Mesendoderm (in vitro differentiated cells): Measurements from ENCODE around the gene LRP3.
"Not testable (repeated sequence)": the region's sequence is repeated elsewhere in the genome, so short reads cannot be mapped to it uniquely, and the experiment has no call there.

Experiments used
- DNase-seq: peaks from one replicate; pipeline ENCODE4 v3.0.0; 2013
- H2AK5ac ChIP-seq: 2 replicates; pipeline ENCODE4 v1.6.1; 2013; ENCODE audit warnings: low read length, inconsistent platforms
- H2BK120ac ChIP-seq: 2 replicates; pipeline ENCODE4 v1.6.1; 2013; ENCODE audit warnings: low read depth, mild to moderate bottlenecking, low read length, moderate library complexity, mixed read lengths
- H2BK15ac ChIP-seq: replicated peaks from 2 replicates; pipeline ENCODE4 v1.6.1; 2013; ENCODE audit warnings: low read depth, mild to moderate bottlenecking, moderate library complexity
- H2BK5ac ChIP-seq: 2 replicates; pipeline ENCODE4 v1.6.1; 2013; ENCODE audit warnings: low read length, inconsistent platforms
- H3K18ac ChIP-seq: 2 replicates; pipeline ENCODE4 v1.6.1; 2013; ENCODE audit warnings: mild to moderate bottlenecking, low read length, mixed read lengths
- H3K23ac ChIP-seq: one replicate; pipeline ENCODE4 v1.6.1; 2013; ENCODE audit warnings: low read length
- H3K27ac ChIP-seq: 2 replicates; pipeline ENCODE4 v1.5.1; 2013; ENCODE audit warnings: low read depth, mild to moderate bottlenecking, inconsistent platforms, low read length, moderate library complexity
- H3K27me3 ChIP-seq: 2 replicates; pipeline ENCODE4 v1.6.1; 2013; ENCODE audit warnings: low read length, control low read depth, mild to moderate bottlenecking, inconsistent platforms; ENCODE audit not compliant: insufficient read depth, poor library complexity
- H3K36me3 ChIP-seq: 2 replicates; pipeline ENCODE4 v1.6.1; 2013; ENCODE audit warnings: low read length, inconsistent platforms; ENCODE audit not compliant: control insufficient read depth, insufficient read depth
- H3K4ac ChIP-seq: one replicate; pipeline ENCODE4 v1.6.1; 2013; ENCODE audit warnings: low read depth, mild to moderate bottlenecking, low read length, moderate library complexity
- H3K4me1 ChIP-seq: 2 replicates; pipeline ENCODE4 v1.6.1; 2013; ENCODE audit warnings: low read depth, low read length, inconsistent platforms; ENCODE audit not compliant: control insufficient read depth
- H3K4me2 ChIP-seq: 2 replicates; pipeline ENCODE4 v1.6.1; 2013; ENCODE audit warnings: low read length
- H3K4me3 ChIP-seq: 2 replicates; pipeline ENCODE4 v1.5.1; 2013; ENCODE audit warnings: mild to moderate bottlenecking, low read length
- H3K56ac ChIP-seq: one replicate; pipeline ENCODE4 v1.6.1; 2013; ENCODE audit warnings: low read length
- H3K79me1 ChIP-seq: 2 replicates; pipeline ENCODE4 v1.6.1; 2013; ENCODE audit warnings: low read length, inconsistent platforms
- H3K79me2 ChIP-seq: 2 replicates; pipeline ENCODE4 v1.6.1; 2013; ENCODE audit warnings: mild to moderate bottlenecking, low read length; ENCODE audit not compliant: control insufficient read depth, insufficient read depth
- H3K9ac ChIP-seq: 2 replicates; pipeline ENCODE4 v1.6.1; 2013; ENCODE audit warnings: low read length, inconsistent platforms
- H4K5ac ChIP-seq: one replicate; pipeline ENCODE4 v1.6.1; 2013; ENCODE audit warnings: low read length
- H4K8ac ChIP-seq: one replicate; pipeline ENCODE4 v1.6.1; 2013; ENCODE audit warnings: low read depth, mild to moderate bottlenecking, control low read depth, low read length, moderate library complexity
- WGBS: extraction: QIAGEN DNeasy Blood & Tissue Kit; methylation state at CpG from one replicate; pipeline ENCODE4 v1.1.7; 2013; ENCODE audit warnings: low lambda C conversion rate, missing lambda C conversion rate; ENCODE audit not compliant: insufficient coverage; ENCODE audit errors: extremely low coverage; 5-methylcytosine and 5-hydroxymethylcytosine counted together

LRP3 gene

GRCh38 chr19:33161201-33161600 lies 32.9 kb upstream of the LRP3 start:
- no CpG with 5 or more reads among the region's 4 CpGs for WGBS
- no peak overlapping the region for H2BK120ac ChIP-seq
- H2BK15ac ChIP-seq, result no peak overlapping the region
- H4K5ac ChIP-seq, result no peak overlapping the region
- H3K23ac ChIP-seq, result no peak overlapping the region
- no peak for DNase-seq
- no peaks in the 10 kb centered on the region for H3K79me2 ChIP-seq
- H4K8ac ChIP-seq, result no peak overlapping the region
- no peak overlapping the region for H3K4me3 ChIP-seq
- no peak overlapping the region for H3K9ac ChIP-seq
- H3K4me2 ChIP-seq, result no peak overlapping the region
- H3K4ac ChIP-seq, result no peak overlapping the region
- no peaks in the 10 kb centered on the region for H3K27me3 ChIP-seq
- no peak overlapping the region for H3K56ac ChIP-seq
- no peaks in the 10 kb centered on the region for H3K4me1 ChIP-seq
- H3K27ac ChIP-seq, result no peak overlapping the region
- no peak overlapping the region for H2BK5ac ChIP-seq
- H2AK5ac ChIP-seq, result no peak overlapping the region
- H3K36me3 ChIP-seq, result no peaks in the 10 kb centered on the region
- no peak overlapping the region for H3K18ac ChIP-seq
- H3K79me1 ChIP-seq, result no peaks in the 10 kb centered on the region

DNA sequence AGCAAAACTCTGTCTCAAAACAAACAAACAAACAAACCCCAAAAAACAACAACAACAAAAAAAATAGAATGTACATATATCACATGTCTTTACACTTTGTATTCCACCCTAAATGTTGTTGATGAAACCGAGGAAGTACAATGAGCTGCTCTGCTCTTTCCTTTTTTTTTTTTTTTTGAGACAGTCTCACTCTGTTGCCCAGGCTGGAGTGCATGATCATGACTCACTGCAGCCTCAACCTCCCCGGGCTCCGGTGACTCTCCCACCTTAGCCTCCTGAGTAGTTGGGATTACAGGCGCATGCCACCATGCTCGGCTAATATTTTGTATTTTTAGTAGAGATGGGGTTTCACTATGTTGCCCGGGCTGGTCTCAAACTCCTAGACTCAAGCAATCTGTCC lies 30.6 kb upstream of the LRP3 start:
- Histone ChIP-seq H3K36me3 (no peaks in the 10 kb centered on the region), H3K79me2 (no peaks in the 10 kb centered on the region), H3K18ac (no peak overlapping the region), H3K23ac (no peak overlapping the region), H3K4me1 (no peaks in the 10 kb centered on the region), H4K8ac (no peak overlapping the region), H3K9ac (no peak overlapping the region), H3K4me2 (no peak overlapping the region), H3K4ac (no peak overlapping the region), H3K27ac (no peak overlapping the region), H4K5ac (no peak overlapping the region), H3K4me3 (no peak overlapping the region), H2BK5ac (no peak overlapping the region), H2BK120ac (no peak overlapping the region), H3K27me3 (no peaks in the 10 kb centered on the region), H3K79me1 (no peaks in the 10 kb centered on the region), H3K56ac (no peak overlapping the region), H2AK5ac (no peak overlapping the region), H2BK15ac (no peak overlapping the region)
- DNase-seq, result no peak
- no CpG with 5 or more reads among the region's 6 CpGs for WGBS

- H3K79me2 ChIP-seq, H2BK120ac ChIP-seq, H3K27me3 ChIP-seq, H3K4me3 ChIP-seq, H2AK5ac ChIP-seq, H2BK15ac ChIP-seq, H3K36me3 ChIP-seq, H3K79me1 ChIP-seq, DNase-seq, H4K5ac ChIP-seq, H3K4me1 ChIP-seq, H3K9ac ChIP-seq, H3K4me2 ChIP-seq, H4K8ac ChIP-seq, H3K18ac ChIP-seq, H3K56ac ChIP-seq, H3K23ac ChIP-seq, H3K27ac ChIP-seq, H2BK5ac ChIP-seq, H3K4ac ChIP-seq: not testable (repeated sequence)
- WGBS, result no CpG with 5 or more reads among the region's 6 CpGs
These were observed 28.1 kb upstream of the LRP3 start for GRCh38 chr19:33166037-33166436.

- Histone ChIP-seq H3K56ac (no peak overlapping the region), H3K4me2 (no peak overlapping the region), H3K23ac (no peak overlapping the region), H2BK120ac (no peak overlapping the region), H3K27me3 (no peaks in the 10 kb centered on the region), H3K9ac (no peak overlapping the region), H3K18ac (no peak overlapping the region), H3K4me1 (no peaks in the 10 kb centered on the region), H2AK5ac (no peak overlapping the region), H3K79me1 (no peaks in the 10 kb centered on the region), H2BK5ac (no peak overlapping the region), H3K79me2 (no peaks in the 10 kb centered on the region), H3K4me3 (no peak overlapping the region), H2BK15ac (no peak overlapping the region), H4K5ac (no peak overlapping the region), H3K36me3 (no peaks in the 10 kb centered on the region), H3K4ac (no peak overlapping the region), H4K8ac (no peak overlapping the region), H3K27ac (no peak overlapping the region)
- DNase-seq, result no peak
- WGBS, result no CpG with 5 or more reads among the region's 1 CpG
These were observed 26.7 kb upstream of the LRP3 start for GRCh38 chr19:33167438-33167837.

DNA sequence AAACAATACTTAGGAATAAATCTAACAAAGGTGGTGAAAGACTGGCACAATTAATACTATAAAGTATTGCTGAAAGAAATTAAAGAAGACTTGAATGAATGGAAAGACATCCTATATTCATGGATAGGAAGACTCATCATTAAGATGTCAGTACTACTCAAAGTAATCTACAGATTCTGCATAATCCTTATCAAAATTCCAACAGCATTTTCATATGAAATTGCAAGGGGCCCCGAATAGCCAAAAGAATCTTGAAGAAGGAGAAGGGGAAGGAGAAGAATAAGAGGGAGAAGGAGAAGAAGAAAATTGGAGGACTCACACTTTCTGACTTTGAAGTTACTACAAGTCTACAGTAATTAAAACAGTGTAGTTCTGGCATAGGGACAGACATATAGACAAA lies 25.6 kb upstream of the LRP3 start:
- no peak overlapping the region for H3K18ac ChIP-seq
- H3K23ac ChIP-seq, result no peak overlapping the region
- no peaks in the 10 kb centered on the region for H3K27me3 ChIP-seq
- no peak overlapping the region for H2AK5ac ChIP-seq
- no peak overlapping the region for H3K4me2 ChIP-seq
- no peak overlapping the region for H3K4ac ChIP-seq
- H3K56ac ChIP-seq, result no peak overlapping the region
- H2BK5ac ChIP-seq, result no peak overlapping the region
- WGBS, result no CpG with 5 or more reads among the region's 1 CpG
- no peak overlapping the region for H3K27ac ChIP-seq
- no peaks in the 10 kb centered on the region for H3K79me1 ChIP-seq
- no peak overlapping the region for H2BK120ac ChIP-seq
- no peak overlapping the region for H3K9ac ChIP-seq
- no peak for DNase-seq
- no peaks in the 10 kb centered on the region for H3K79me2 ChIP-seq
- H4K8ac ChIP-seq, result no peak overlapping the region
- no peak overlapping the region for H4K5ac ChIP-seq
- H3K36me3 ChIP-seq, result no peaks in the 10 kb centered on the region
- no peaks in the 10 kb centered on the region for H3K4me1 ChIP-seq
- no peak overlapping the region for H3K4me3 ChIP-seq
- H2BK15ac ChIP-seq, result no peak overlapping the region

DNA sequence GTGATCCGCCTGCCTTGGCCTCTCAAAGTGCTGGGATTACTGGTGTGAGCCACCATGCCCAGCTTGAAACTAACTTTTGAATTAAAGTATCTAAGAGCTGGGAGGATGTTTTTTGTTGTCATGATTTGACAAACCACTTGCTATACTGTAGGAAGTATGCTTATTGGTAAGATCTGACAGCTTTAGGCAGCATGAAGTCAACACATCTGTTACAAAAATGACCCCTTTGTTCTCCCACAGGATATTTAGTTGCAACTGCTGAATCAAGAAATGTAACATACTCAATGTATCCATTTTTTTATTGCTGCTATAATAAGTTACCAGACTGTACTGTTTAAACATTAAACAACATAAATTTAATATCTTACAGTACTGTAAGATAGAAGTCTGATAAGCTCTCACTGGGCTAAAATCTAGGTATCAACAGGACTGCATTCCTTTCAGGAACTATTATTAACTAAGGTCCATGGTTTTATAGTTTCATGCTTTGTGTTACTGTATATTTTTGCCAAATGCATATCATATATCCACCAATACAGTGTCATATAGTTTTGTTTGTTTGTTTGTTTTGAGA lies 22.8 kb upstream of the LRP3 start:
- H3K4ac ChIP-seq, result no peak overlapping the region
- H4K5ac ChIP-seq, result no peak overlapping the region
- WGBS, result no CpG with 5 or more reads among the region's 1 CpG
- peaks cover 2% of the 10 kb centered on the region for H3K4me1 ChIP-seq
- no peak overlapping the region for H4K8ac ChIP-seq
- H3K23ac ChIP-seq, result no peak overlapping the region
- H2AK5ac ChIP-seq, result no peak overlapping the region
- no peak overlapping the region for H3K27ac ChIP-seq
- H3K4me3 ChIP-seq, result no peak overlapping the region
- H3K18ac ChIP-seq, result no peak overlapping the region
- DNase-seq, result no peak
- H2BK120ac ChIP-seq, result no peak overlapping the region
- no peak overlapping the region for H3K56ac ChIP-seq
- H3K4me2 ChIP-seq, result no peak overlapping the region
- no peak overlapping the region for H3K9ac ChIP-seq
- no peak overlapping the region for H2BK15ac ChIP-seq
- no peaks in the 10 kb centered on the region for H3K79me1 ChIP-seq
- H3K36me3 ChIP-seq, result no peaks in the 10 kb centered on the region
- no peak overlapping the region for H2BK5ac ChIP-seq
- no peaks in the 10 kb centered on the region for H3K79me2 ChIP-seq
- H3K27me3 ChIP-seq, result no peaks in the 10 kb centered on the region
